PFSK-1 (cell line): ENCODE measurements around the gene TPX2.

Experiments used
- FOXP2 ChIP-seq: optimal IDR thresholded peaks from 2 replicates; pipeline ENCODE3; 2011; ENCODE audit warnings: borderline replicate concordance, control low read depth, inconsistent platforms; ENCODE audit not compliant: insufficient read depth; ENCODE audit errors: extremely low read length, extremely low read depth
- POLR2AphosphoS5 ChIP-seq: IDR thresholded peaks from 2 replicates; pipeline ENCODE4 v1.6.1; 2012; ENCODE audit warnings: low read depth, mild to moderate bottlenecking, control low read depth, low read length, moderate library complexity
- REST ChIP-seq, 2 experiments: IDR thresholded peaks; 2 replicates each; pipeline versions ENCODE4 v1.6.1 to v1.8.0; 2011 to 2012; ENCODE audit warnings: low read depth in 2 of 2, low read length in 2 of 2, control low read depth in 1 of 2, inconsistent platforms in 1 of 2, mild to moderate bottlenecking in 1 of 2, moderate library complexity in 1 of 2; ENCODE audit not compliant: insufficient read depth in 1 of 2
- TAF1 ChIP-seq: IDR thresholded peaks from 2 replicates; pipeline ENCODE4 v1.6.1; 2012; ENCODE audit warnings: low read length, control low read depth, borderline replicate concordance; ENCODE audit not compliant: insufficient read depth

- TF ChIP-seq REST (IDR thresholded peaks at IDR 0.05; ENCODE audit: insufficient read depth in 1 of 2, low read depth in 2 of 2, low read length in 2 of 2): no peak
- no peak for TF ChIP-seq FOXP2
- no peak for TF ChIP-seq POLR2AphosphoS5
- TF ChIP-seq TAF1: no peak
Measured at GRCh38 chr20:31813611-31814010, 74.5 kb downstream of the TPX2 start.
